GM18526 (cell line): ENCODE results near the gene SGO2.

Experiments
- POLR2A ChIP-seq: IDR thresholded peaks from 3 replicates; pipeline ENCODE4 v1.6.1; 2011; ENCODE audit not compliant: insufficient read length; ENCODE audit errors: extremely low read depth

Gene SGO2

DNA sequence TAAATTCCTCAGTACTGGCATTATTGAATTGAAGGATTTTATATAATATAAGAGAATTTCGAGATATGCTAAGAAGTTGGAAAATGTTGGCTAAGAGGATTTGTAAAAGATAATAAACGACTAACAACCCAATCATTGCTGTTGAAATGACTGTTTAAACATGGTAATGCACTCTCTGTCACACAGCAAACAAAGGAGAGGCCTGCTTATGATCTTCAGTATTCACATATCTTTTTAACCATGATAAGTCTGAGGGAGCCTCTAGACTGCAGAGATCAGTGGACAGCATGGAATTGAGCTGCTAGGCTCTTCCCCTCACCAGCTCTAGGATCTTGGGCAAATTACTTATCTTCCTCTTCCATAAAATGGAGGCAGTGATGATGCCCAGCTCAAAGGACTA is 18.8 kb upstream of the SGO2 start:
- no peak for TF ChIP-seq POLR2A

DNA sequence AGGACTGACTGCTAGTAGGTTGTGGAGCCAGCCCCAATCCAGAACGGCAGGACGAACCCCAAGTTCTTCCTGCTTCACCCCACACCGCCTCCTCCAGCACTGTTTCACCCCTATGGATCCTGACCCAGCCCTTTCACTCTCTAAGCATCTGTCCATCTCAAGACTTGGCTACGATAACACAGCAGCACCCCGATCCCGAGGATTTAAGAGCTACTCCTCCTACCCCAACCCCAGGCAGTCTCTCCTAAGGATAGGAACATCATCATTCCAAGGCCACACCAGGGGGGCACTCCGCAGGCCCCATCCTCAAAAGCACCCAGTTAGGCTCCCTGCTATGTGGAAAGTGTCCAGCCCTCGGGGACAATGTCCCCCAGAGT is 16.8 kb upstream of the SGO2 start:
- no peak for TF ChIP-seq POLR2A

DNA sequence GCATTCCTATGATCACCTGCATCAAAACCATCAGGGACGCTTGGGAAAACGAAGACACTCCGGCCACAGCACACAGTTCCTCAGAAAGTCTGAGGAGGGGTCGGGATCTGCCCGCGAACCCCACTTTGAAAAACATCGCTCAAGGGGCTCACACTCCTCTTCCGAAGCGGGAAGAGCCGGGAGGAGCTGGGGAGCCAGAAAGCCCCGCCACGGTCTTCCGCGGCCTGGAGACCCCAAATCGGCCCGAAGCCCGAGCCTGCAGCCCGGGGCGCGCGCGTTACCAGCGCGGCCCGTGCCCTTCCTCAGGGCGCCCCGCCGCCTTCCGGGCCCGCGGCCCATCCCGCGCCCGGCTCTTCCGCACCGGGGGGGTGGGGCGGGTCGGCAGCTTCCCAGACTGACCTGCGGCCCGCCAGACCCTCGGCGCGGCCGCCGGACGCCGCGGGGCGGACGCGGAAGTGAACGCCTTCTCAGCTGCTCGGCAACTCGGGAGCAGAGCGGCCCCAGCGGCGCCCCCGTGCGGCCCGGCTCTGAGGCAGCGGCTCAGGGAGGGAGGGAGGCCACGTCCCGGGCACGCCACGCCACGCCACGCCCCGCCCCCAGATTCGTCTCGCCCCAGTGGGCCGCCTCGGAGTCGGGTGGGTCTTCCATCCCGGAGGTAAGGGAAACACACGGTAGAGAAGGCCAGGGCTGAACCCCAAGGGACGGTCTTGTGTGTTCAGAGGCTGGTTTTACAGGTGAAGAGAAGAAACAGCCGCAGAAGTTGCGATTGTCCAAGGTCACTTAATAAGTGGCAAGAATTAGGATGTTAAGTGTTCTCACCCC is 16.2 kb upstream of the SGO2 start, which contains the start of gene KCTD18:
Gene KCTD18 (minus strand): TSS at position 457 of the 822 bp plus-strand sequence. CDS start 3,052 bp downstream, outside the sequence.
- TF ChIP-seq POLR2A, result peak; percentile 70

DNA sequence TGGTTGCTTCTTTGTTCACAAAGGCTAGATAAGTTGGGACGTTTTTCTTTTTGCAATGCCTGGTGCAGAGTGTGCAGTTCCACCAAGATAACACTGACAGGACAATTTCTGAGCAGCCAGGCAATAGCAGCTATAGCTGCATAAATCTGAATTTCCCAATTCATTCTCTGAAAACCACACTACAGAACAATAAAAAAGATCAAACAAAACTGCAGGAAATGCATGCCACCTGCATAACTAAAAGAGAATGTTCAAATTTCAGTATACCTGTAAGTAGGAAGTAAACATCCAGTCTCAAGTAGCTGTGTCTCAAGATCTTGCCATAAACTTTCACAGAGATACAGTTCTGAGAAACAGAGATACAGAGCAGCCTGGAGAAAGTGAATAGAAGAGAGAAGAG is 10.9 kb upstream of the SGO2 start:
- TF ChIP-seq POLR2A, result no peak

DNA sequence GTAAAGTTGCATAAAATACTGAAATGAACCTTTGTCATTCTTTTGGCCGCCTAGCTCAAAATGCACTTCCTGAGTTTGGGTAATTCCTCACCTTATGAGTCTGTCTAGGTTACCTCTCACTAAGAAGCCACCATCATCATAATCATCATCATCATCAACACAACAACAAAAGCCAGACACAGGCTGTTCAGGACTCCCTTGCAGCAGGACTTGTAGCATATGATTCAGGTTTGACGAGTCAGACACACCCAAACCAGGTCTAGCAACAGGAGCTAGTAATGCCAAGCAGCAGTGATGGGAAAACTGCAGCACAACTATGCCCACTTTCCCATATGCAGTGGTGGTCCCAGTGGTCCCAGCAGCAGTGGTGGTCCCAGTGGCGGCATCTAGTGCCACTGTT is 2.8 kb upstream of the SGO2 start:
- no peak for TF ChIP-seq POLR2A

DNA sequence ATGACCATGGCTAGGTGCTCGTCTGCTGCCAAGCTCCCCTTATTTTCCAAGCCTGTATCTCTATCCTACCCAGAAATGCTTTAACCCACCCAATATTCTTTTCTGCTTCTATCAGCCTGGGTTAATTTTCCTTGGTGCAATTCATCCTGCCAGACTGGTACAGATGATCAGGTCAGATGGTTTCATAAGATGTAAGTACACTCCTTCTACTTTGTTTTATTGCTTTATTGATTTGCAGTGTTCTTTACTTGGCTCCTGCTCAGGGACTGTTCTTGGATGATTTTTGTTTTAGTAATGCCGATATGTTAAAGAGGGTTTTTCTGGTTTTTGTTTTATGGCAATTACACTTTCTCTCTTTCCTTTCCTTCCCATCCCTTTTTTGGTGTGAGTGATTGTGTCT is 2.4 kb upstream of the SGO2 start:
- TF ChIP-seq POLR2A, result no peak

DNA sequence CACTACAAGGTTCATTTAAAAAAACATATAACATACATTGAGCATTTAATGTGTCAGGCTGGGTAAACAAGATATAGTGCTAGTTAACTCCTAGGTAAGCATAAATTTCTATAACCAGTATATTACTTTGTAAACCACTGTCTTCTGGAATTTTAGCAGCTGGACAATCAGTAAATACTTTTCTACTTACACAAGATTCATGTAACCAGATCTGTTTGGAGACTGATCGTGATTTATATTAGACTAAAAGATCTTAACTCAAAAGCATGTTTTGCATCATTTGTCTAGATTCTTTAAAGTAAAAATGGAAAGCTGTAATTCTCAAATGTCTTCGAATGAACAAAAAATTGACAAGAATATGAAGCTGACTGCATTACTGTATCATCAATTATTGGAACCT is 941 bp upstream of the SGO2 start:
- no peak for TF ChIP-seq POLR2A

DNA sequence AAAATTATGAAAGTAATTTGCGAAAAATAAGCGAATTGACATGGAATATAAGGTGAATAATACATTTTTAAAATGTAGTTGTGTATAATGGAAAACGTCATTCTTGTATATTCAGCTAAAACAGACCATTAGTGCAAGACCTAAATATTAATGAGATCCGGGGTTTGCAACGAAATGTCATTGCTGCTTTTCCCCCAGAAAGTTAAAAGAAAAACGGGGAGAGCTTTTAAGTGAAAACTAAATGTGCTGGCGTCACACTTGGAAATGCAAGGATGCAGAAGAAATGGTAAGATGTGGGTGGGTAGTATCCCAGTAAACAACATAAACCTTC is 491 bp upstream of the SGO2 start:
- TF ChIP-seq POLR2A, result no peak

DNA sequence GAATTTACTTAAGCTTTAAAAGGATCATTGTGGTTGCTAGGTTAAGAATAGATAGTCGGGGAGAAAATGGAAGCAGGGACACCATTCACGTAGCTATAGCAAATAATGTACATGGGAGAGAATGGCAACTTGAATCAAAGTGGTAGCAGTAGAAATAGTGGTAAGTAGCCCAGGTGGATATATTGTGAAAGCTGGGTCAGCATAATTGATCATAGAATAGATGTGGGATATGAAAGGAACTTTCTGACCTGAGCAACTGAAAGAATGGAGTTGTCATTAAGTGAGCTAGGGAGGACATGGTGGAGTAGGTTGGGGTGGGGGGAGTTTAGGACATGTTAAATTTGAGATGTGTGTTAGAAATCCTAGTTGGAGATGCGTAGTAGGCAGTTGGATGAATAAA is 2.2 kb downstream of the SGO2 start:
- no peak for TF ChIP-seq POLR2A

DNA sequence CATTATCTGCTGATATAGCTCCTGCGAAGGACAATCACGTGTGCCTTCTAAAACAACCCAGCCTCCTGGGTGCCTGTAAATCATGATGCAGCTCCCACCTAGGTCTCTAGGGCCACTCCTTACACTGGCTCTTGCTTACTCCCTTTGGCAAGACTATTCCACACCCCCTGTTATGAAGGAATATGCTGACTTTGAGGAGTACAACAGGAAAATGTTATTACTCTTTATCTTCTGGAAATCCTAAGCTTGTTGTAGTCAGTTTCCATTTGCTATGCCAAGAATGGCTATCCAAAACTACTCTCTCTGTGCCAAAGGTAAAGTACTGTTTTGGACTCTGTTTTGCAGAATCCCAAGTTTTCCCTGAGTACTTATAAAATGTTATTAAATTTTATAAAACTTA is 7.7 kb downstream of the SGO2 start:
- no peak for TF ChIP-seq POLR2A

DNA sequence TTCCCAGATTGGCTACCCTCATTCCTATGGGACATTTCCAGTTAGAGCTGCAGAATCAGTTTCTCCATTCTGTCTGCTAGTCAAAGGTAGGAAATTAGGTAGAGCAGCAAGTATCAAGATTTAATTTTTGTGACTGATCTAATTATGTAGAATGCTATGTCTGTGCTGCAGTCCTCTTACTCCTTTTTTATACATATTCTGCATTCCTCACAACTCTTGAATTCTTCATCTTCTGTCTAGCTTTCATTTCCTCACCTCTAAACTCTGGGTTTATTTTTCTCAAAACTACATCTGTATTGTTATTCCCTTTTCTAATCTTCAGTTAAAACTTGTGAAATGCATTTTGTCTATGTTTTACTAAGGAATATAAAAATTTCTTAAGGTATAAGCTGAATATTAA is 8.6 kb downstream of the SGO2 start:
- no peak for TF ChIP-seq POLR2A

DNA sequence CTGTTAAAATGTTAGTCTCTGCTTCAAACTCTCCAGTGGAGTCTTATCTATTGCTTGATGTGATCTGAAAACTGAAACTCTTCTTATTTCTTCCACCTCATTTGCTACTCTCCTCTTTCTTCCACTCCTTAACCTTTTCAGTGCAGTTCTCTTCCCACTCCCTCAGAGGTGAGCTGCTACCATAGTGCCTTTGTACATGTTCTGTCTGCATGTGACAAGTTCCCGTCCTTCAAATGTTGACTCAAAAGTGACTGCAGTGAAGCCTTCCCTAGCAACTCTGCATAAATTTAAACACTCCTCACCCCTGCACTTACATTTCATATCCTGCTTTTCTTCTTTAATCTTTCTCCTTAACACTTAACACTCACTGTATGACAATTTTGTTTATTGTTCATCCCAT is 12.1 kb downstream of the SGO2 start:
- no peak for TF ChIP-seq POLR2A

DNA sequence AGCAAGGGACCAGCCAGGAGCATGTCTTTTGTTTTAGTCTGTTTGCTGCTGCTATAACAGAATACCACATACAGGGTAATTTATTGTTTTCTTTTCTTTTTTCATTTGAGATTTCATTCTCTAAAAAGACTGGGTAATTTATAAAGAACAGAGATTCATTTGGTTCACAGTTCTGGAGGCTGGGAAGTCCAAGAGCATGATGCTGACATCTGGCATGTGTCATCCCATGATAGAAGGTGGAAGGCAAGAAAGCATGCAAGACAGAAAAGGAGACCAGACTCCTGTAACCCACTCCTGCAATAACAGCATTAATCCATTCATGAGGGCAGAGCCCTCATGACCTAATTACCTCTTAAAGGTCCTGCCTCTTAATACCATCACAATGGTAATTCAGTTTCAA is 14.8 kb downstream of the SGO2 start:
- no peak for TF ChIP-seq POLR2A

DNA sequence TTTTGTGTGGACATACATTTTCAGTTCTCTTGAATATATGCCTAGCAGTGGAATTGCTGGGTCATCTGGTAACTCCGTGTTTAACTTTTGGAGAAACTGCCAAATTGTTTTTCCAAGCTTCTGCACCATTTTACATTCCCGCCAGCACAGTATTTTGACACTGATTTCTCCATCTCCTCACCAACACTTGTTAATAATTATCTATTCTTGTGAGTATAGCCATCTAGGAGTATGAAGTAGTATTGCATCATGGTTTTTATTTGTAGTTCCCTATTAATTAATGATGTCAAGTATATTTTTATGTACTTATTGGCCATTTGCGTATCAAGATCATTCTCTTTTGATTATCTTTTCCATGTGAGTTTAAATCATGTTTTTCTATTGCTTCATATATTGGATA is 41.9 kb downstream of the SGO2 start:
- no peak for TF ChIP-seq POLR2A

DNA sequence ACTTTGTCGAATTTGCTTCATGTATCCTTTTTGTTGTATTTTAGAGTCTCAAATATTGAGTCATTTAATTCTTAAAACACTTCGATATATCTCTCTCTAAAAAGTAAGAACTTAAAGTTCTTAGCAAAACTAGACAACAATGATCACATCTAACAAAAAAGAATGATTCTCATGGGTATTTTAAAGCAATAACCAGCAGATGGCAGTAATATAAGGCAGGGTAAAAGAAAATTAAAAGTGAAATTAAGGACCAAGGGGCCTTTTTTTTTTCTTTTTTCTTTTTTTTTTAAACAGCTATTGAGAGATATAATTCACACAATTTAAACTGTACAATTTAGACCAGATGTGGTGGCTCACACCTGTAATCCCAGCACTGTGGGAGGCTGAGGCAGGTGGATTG is 50.0 kb downstream of the SGO2 start:
- TF ChIP-seq POLR2A, result no peak

DNA sequence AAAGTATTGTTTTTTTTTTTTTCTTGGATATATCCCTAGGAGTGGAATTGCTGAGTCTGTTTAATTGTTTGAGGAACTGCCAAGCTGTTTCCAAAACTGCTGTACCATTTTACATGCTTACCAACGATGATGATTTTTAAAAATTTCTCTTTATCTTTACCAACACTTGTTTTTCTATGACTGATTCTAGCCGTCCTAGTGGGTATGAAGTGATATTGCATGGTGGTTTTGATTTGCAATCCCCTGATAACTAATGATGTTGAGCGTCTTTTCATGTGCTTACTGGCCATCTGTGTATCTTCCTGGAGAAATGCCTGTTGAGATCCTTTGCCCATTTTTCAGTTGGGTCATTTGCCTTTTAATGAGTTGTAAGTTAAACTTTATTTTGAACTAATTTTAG is 51.0 kb downstream of the SGO2 start:
- no peak for TF ChIP-seq POLR2A

DNA sequence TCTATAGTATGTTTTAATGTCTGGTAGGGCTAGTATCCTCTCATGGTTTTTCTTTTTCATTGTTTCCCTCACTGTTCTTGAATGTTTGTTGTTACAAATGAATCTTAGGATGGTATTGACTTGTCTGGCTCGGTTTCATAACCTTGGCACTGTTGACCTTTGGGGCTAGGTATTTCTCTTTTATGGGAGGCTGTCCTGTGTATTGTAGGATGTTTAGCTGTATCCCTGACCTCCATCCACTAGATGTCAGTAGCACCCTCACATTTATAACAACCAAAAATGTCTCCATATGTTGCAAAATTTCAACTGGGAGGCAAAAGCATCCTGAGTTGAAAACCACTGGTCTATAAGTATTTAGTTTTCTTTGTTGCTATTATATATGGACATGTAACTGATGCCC is 52.8 kb downstream of the SGO2 start:
- no peak for TF ChIP-seq POLR2A

DNA sequence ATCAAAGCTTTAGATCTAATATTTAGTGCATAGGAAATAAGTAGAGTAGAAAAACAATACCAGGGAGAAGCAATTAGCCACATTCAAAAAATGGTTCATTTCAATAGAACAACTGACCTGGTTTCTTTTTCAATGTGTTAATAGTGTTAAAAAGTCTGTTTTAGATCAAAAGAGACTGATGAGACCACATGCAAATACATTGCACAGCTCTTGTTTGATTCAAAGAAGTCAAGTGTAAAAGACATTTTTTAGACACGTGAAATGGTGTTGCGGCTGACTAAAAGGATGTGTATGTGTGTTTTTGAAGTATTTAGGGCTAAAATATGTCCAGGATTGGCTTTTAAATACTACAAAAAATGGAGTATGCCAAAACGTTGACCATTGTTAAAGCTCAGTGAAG is 58.6 kb downstream of the SGO2 start:
- TF ChIP-seq POLR2A, result no peak

DNA sequence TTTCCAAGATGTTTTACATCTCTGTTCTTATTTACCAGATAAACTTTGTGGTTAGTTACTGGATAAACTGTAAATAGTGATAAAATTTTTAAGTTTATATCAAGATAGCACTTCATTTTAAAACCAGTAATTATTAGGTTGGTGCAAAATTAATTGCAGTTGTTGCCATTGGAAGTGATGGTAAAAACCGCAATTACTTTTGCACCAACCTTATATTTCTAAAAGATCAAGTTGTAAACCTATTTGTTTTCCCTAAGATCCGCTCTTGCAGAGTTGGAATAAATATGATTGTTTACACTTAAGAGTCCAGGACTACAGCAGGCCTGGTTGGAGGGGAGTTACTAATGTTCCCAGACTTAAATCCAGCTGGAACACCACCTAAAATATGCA is 59.3 kb downstream of the SGO2 start:
- no peak for TF ChIP-seq POLR2A
